Ureter (tissue), 1 donor: ENCODE measurements around the gene PACS2. TPM values are rescaled to one million over a fixed set of nuclear protein-coding genes. Genes with fewer than 3 reads are reported as not detected.
"Not testable (repeated sequence)": the region's sequence is repeated elsewhere in the genome, so short reads cannot be mapped to it uniquely, and the experiment has no call there.

ENCODE experiments used
- DNase-seq: peaks from one replicate; pipeline ENCODE4 v3.0.0-alpha.2; 2020; ENCODE audit warnings: low spot score
- total RNA-seq: library from RNA; stranded (reverse); gene quantifications from one replicate; pipeline ENCODE4 v1.2.4, GENCODE V29; 2023
- donor health status: DM: yes; HTN: yes; CAD: no.

The PACS2 gene
- total RNA-seq, 1 donor from 2014 or later, result 101 TPM

- no peak for DNase-seq
Measured at GRCh38 chr14:105348945-105349699, 34.6 kb downstream of the PACS2 start.

GRCh38 chr14:105349992-105350391 is 35.4 kb downstream of the PACS2 start:
- DNase-seq, result no peak

GRCh38 chr14:105350450-105351244 is 36.1 kb downstream of the PACS2 start:
- no peak for DNase-seq

GRCh38 chr14:105351410-105351809 is 36.9 kb downstream of the PACS2 start:
- DNase-seq, result no peak

GRCh38 chr14:105351920-105352851 is 37.6 kb downstream of the PACS2 start:
- DNase-seq, result peak; percentile 91

- DNase-seq, result no peak
Measured at GRCh38 chr14:105353136-105353535, 38.6 kb downstream of the PACS2 start.

DNA sequence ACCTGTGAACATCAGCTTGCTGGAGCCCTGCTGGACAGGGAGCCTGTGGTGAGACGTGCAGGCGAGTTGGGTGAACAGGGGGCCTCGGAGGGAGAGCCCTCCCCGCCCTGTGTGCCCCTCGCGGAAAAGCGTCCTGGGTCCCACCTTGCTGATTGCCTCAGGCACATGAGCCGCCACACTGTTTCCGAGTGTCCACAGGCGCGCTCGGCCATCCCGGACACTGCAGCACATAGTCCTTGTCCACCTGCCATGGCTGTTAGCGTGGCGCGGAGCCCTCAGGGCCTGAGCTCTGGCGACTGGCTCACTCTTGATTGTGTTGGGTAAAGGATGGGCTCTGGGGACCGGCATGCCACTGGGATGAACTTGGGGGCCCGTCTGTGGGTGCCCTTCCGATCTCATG is 40.0 kb downstream of the PACS2 start:
- no peak for DNase-seq

- DNase-seq, result no peak
Measured at GRCh38 chr14:105355049-105355575, 40.6 kb downstream of the PACS2 start.

DNA sequence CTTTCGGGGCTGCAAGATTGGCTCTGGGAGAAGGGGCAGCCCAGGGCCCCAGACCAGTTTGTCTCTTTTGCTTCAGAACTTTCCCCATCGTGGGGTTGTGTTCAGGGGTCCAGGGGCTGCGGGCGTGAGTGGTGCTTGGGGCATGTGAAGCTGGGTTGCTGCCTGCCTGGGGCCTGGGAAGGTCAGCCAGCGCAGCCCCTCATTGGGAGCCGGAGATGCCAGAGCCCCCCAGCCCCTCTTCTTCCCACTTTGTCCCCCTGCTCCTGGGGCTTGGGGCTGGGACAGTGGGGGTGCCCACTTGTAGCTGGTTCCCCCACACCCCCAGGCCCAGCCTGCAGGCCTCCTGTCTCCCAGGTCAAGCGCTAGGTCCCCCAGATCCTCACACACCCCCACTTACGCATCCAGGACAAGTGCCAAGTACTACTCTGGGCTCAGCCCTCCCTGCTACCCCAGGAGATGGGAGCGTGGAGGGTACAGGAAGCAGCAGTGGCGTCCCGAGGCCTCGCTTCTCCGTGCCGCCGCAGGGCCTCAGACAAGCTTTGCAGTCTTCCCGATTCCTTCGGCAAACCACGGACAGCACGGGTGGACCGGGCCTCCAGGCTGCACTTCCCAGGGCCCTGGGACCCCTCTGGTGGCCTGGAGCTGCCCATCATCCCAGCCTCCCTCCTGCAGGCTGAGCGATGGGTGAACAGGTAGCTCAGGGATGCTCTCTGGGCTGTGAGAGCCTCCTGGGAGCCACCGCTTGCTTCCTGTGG is 41.5 kb downstream of the PACS2 start:
- DNase-seq, result no peak

DNA sequence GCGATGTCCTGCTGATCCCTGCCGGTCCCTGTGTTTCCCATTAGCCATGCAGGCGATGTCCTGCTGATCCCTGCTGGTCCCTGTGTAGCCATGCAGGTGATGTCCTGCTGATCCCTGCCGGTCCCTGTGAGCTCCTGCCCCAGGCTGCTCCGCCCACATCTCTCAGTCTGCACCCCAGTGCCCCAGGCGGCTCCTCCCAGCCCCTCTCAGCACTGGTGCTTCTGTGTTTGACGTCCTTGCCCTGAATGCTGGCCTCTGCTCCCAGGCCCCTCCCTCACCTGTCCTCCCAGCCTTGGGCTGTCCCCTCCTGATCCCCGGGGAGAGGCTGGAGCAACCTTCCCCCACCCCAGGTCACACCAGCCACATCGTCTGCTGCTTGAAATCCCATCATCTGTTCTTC is 42.4 kb downstream of the PACS2 start:
- no peak for DNase-seq

GRCh38 chr14:105357626-105358025 is 43.1 kb downstream of the PACS2 start:
- no peak for DNase-seq

- DNase-seq, result no peak
Measured at GRCh38 chr14:105358140-105358846, 43.7 kb downstream of the PACS2 start.

DNA sequence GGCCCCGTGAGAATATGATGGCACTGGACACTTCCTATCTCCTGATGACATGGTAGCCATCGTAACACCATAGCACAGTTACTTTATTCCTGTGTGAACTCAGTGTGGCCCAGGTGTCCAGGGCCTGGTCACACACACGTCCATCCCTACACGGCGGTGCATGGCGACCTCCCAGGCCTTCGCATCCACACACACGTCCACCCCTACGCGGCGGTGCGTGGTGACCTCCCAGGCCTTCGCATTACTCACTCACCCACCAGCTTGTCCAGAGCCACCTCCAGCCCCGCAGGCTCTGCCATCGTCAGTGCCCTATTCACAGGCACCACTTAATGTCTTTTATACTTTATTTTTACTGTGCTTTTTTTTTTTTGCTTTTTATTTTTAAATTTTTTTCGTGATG is 44.4 kb downstream of the PACS2 start:
- no peak for DNase-seq

DNA sequence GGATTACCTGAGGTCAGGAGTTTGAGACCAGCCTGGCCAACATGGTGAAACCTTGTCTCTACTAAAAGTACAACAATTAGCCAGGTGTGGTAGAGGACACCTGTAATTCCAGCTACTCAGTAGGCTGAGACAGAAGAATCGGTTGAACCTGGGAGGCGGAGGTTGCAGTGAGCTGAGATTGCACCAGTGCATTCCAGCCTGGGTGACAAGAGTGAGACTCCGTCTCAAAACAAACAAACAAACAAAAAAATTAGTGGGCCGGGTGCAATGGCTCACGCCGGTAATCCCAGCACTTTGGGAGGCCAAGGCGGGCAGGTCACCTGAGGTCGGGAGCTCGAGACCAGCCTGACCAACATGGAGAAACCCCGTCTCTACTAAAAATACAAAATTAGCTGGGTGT is 46.9 kb downstream of the PACS2 start:
- DNase-seq, result not testable (repeated sequence)

GRCh38 chr14:105363847-105364708 is 49.5 kb downstream of the PACS2 start:
- DNase-seq, result no peak

GRCh38 chr14:105365101-105365500 is 50.6 kb downstream of the PACS2 start:
- no peak for DNase-seq

DNA sequence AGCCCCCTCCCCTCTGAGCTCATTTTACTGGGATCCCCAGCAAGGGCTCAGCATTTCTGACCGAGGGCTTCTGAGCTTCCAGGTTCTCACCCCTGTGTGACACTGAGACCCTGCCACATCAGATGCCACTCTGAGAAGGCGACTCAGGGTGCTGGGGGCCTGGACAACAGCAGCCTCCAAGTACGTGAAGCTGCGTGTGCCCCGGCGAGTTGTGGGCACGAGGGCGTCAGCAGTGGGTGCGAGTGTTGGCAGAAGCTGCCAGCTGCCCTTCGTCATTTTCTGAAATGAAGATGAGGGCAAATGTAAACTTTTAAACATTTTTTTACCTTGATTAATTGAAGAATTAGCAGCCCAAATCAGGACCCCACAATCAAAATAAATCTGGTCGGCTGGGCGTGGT is 51.1 kb downstream of the PACS2 start:
- no peak for DNase-seq

DNA sequence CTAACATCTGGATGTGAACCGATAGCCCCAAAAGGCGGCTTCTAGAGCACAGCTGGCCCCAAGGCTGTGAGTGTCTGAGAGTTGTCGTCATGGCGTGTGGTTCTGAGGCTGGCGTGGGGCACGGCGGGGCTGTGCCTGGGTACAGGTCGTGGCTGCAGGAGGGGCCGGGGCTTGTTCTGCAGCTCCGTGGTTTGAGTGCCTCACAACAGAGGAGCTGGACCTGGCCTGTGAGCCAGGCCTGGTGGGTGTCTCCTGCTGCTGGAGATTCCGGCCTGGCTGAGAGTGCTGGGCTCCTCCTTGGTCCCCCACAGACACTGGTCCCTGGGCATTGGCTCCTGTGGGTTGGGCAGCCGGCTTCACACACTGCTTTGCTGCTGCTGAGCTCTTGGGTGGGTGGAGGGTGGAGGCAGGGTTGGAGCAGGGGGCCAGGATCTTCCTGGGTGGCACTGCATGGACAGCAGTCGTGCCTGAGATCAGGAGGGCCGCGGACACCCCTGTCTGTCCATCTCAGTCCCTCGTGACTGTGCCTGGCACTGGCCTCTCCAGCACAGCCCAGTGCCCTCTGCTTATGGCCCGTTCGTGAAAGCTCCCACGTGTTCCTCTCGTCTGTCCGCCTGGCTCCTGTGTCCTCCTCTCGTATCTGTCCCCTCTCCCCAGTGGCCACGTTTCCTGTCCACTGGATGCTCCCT is 52.0 kb downstream of the PACS2 start:
- no peak for DNase-seq
